Endothelial cell of hepatic sinusoid (primary cell): Measurements from ENCODE around the gene PHF21B.

Experiments
- in situ Hi-C: cut with HindIII; loops from 2 replicates; pipeline ENCODE4 v1.10.0; 2017; ENCODE audit warnings: low sequenced_read_pairs

PHF21B gene

GRCh38 chr22:44848296-44848741 lies 161.5 kb downstream of the PHF21B start:
- in situ Hi-C loops, result no loop called here

- in situ Hi-C loops, result no loop called here
Observed at GRCh38 chr22:44847892-44848291, 161.9 kb downstream of the PHF21B start.

GRCh38 chr22:44847380-44847779 lies 162.4 kb downstream of the PHF21B start:
- in situ Hi-C loops, result no loop called here

GRCh38 chr22:44846726-44847275 lies 163.0 kb downstream of the PHF21B start:
- in situ Hi-C loops, result no loop called here

GRCh38 chr22:44845796-44846720 lies 163.7 kb downstream of the PHF21B start:
- in situ Hi-C loops, result no loop called here

GRCh38 chr22:44845191-44845590 lies 164.6 kb downstream of the PHF21B start:
- in situ Hi-C loops, result no loop called here

GRCh38 chr22:44842417-44842816 lies 167.4 kb downstream of the PHF21B start:
- in situ Hi-C loops, result no loop called here

GRCh38 chr22:44840611-44841322 lies 169.0 kb downstream of the PHF21B start:
- in situ Hi-C loops, result no loop called here

- in situ Hi-C loops, result no loop called here
Observed at GRCh38 chr22:44839721-44840120, 170.1 kb downstream of the PHF21B start.

GRCh38 chr22:44839061-44839460 lies 170.7 kb downstream of the PHF21B start:
- in situ Hi-C loops, result no loop called here

GRCh38 chr22:44838316-44839016 lies 171.3 kb downstream of the PHF21B start:
- in situ Hi-C loops, result no loop called here

- in situ Hi-C loops, result no loop called here
Observed at GRCh38 chr22:44837481-44837880, 172.3 kb downstream of the PHF21B start.

GRCh38 chr22:44834065-44834464 lies 175.7 kb downstream of the PHF21B start:
- in situ Hi-C loops, result no loop called here

- in situ Hi-C loops, result no loop called here
Observed at GRCh38 chr22:44831885-44832284, 177.9 kb downstream of the PHF21B start.
